ENCODE results near the gene ACAP1.

The ACAP1 gene

DNA sequence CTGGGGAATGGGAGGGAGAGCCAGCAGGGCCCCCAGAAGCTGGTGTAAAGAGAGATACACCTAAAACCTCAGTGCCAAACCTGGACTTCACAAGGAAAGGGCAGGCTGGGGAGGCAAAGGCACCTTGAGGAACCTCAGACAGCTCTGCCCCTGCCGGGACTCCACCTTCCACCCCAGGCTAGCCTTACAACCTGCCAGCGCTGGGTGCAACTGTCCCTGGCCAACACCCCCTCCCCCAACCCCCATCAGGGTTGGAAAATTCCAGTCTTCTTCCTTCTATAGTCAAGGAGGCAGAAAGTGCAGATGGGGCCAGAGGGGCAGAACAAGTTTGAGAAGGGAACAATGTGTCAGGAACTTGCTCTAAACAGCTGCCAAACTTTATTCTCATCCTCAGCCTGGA, 44.1 kb upstream of the ACAP1 start:
- TF ChIP-seq POLR2A (IDR thresholded peaks at IDR 0.05; ENCODE audit: extremely low read depth, insufficient read length) (no peak), MYC (IDR thresholded peaks at IDR 0.05; ENCODE audit: low read depth, low read length) (no peak), MAX (IDR thresholded peaks at IDR 0.05; ENCODE audit: low read depth, low read length) (no peak)
- TF ChIP-seq, protein P1, sequence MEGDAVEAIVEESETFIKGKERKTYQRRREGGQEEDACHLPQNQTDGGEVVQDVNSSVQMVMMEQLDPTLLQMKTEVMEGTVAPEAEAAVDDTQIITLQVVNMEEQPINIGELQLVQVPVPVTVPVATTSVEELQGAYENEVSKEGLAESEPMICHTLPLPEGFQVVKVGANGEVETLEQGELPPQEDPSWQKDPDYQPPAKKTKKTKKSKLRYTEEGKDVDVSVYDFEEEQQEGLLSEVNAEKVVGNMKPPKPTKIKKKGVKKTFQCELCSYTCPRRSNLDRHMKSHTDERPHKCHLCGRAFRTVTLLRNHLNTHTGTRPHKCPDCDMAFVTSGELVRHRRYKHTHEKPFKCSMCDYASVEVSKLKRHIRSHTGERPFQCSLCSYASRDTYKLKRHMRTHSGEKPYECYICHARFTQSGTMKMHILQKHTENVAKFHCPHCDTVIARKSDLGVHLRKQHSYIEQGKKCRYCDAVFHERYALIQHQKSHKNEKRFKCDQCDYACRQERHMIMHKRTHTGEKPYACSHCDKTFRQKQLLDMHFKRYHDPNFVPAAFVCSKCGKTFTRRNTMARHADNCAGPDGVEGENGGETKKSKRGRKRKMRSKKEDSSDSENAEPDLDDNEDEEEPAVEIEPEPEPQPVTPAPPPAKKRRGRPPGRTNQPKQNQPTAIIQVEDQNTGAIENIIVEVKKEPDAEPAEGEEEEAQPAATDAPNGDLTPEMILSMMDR (IDR thresholded peaks at IDR 0.05; ENCODE audit: low read depth, low read length): no peak
- H3K4me3 ChIP-seq (ENCODE audit: low read depth, low read length): no peak overlapping the region
- no peak for DNase-seq (ENCODE audit: low read depth)

DNA sequence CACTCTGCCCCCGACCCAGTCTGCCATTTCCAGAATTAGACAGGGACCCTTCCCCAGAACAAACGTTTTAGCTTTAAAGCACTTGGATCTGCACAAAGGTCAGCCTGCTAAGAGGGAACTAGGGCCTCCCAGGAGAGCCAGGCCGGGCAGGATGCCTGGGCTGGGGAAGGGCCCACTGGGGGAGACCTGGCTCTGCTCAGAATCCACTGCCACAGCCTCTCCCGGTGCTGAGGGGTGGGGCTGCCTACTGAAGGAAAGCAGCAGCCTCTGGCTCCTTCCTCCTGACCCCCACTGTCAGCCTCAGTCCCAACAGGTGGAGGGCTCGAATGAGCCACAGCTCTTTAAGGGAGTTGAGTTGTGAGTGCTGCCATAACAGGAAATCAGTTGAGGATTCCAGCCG, 43.6 kb upstream of the ACAP1 start:
- DNase-seq (ENCODE audit: low read depth): no peak
- TF ChIP-seq MYC (IDR thresholded peaks at IDR 0.05; ENCODE audit: low read depth, low read length) (no peak), POLR2A (IDR thresholded peaks at IDR 0.05; ENCODE audit: extremely low read depth, insufficient read length) (no peak)
- TF ChIP-seq, protein P1 (IDR thresholded peaks at IDR 0.05; ENCODE audit: low read depth, low read length): no peak
- H3K4me3 ChIP-seq (ENCODE audit: low read depth, low read length): no peak overlapping the region

- no peak overlapping the region for H3K4me3 ChIP-seq (ENCODE audit: low read depth, low read length)
- peak; percentile 75 for DNase-seq (ENCODE audit: low read depth)
- TF ChIP-seq MAX (IDR thresholded peaks at IDR 0.05; ENCODE audit: low read depth, low read length) (peak; percentile 85), POLR2A (IDR thresholded peaks at IDR 0.05; ENCODE audit: extremely low read depth, insufficient read length) (no peak), MYC (IDR thresholded peaks at IDR 0.05; ENCODE audit: low read depth, low read length) (peak; percentile 86)
- TF ChIP-seq, protein P1 (IDR thresholded peaks at IDR 0.05; ENCODE audit: low read depth, low read length): no peak
These were observed 43.2 kb upstream of the ACAP1 start for GRCh38 chr17:7293159-7293558.

- DNase-seq (ENCODE audit: low read depth): peak; percentile 42
- no peak for TF ChIP-seq MYC (IDR thresholded peaks at IDR 0.05; ENCODE audit: low read depth, low read length)
- TF ChIP-seq, protein P1 (IDR thresholded peaks at IDR 0.05; ENCODE audit: low read depth, low read length): no peak
- no peak for TF ChIP-seq POLR2A (IDR thresholded peaks at IDR 0.05; ENCODE audit: extremely low read depth, insufficient read length)
- no peak for TF ChIP-seq MAX (IDR thresholded peaks at IDR 0.05; ENCODE audit: low read depth, low read length)
- no peak overlapping the region for H3K4me3 ChIP-seq (ENCODE audit: low read depth, low read length)
These were observed 42.3 kb upstream of the ACAP1 start for GRCh38 chr17:7293816-7294613.

DNA sequence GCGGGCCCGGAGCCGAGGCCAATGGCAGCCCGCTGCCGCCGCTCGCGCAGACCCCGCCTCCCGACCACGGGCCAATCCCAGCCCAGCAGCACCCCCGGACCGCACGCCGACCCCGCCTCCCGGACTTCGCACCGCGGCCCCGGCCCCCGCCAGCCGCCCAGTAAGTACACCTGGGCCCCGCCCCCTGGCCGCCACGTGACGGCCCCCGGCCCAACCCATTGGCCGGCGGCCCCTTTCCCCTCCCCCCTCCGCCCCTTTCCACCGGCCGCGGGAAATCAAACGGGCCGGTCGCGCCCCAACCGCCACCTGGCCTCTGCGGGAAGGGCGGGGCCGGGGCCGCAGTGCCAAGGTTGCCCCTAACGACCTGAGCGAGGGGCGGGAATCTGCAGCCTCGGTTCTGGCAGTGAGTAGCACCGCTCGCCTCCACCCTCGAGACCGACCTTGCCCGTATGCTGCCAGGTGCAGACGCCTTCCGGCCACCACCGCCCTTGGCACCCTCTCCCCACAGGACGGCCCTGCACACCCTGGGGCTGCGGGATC, 41.6 kb upstream of the ACAP1 start, which contains the start of gene YBX2:
Gene YBX2, minus strand, starts transcription at position 26 of the 540 bp plus-strand sequence. CDS start 139 bp downstream, outside the sequence.
- H3K4me3 ChIP-seq (ENCODE audit: low read depth, low read length): no peak within 1 kb of the TSS
- TF ChIP-seq, protein P1 (IDR thresholded peaks at IDR 0.05; ENCODE audit: low read depth, low read length): no peak
- TF ChIP-seq MYC (IDR thresholded peaks at IDR 0.05; ENCODE audit: low read depth, low read length): no peak
- TF ChIP-seq MAX (IDR thresholded peaks at IDR 0.05; ENCODE audit: low read depth, low read length): no peak
- no peak for TF ChIP-seq POLR2A (IDR thresholded peaks at IDR 0.05; ENCODE audit: extremely low read depth, insufficient read length)
- peak; percentile 59 for DNase-seq (ENCODE audit: low read depth)
